ENCODE data around the gene CFAP74. TPM values are rescaled to one million over a fixed set of nuclear protein-coding genes. Genes with fewer than 3 reads are reported as not detected.

The CFAP74 gene
- total RNA-seq, 2 experiments from 2014 or later: not detected

DNA sequence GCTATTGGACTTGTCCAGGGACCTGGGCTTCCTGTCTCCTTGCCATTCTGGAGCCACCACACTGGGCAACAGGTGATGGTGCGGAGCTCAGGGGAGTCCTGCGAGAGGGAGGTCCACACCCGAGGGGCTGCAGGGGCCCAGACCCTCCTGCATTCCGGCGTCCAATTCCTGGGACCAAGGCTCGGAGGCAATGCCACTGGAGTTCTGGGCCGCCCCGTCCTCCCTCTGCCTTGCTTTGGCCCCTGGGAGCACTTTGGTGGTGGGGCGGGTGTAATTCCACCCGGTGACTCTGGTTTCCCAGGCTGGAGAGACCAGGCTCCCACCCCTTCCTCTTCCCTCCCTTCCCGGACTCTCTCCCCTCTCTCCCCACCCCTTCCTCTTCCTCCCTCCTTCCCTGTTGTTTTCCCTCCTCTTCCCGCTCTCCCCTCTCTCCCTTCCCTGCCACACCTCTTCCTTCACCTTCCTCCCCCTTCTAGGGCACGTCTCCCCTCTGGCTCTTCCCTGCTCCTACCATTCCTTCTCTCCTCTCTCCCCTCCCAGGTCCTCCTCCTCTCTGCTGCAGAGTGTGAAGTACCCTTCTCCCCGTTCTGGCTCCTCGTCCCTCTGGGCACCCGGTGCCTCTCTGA is 48.6 kb upstream of the CFAP74 start:
- H3K36me3 Mint-ChIP-seq (ENCODE audit: low read depth): peaks cover 14% of the 10 kb centered on the region
- TF ChIP-seq, protein P1, sequence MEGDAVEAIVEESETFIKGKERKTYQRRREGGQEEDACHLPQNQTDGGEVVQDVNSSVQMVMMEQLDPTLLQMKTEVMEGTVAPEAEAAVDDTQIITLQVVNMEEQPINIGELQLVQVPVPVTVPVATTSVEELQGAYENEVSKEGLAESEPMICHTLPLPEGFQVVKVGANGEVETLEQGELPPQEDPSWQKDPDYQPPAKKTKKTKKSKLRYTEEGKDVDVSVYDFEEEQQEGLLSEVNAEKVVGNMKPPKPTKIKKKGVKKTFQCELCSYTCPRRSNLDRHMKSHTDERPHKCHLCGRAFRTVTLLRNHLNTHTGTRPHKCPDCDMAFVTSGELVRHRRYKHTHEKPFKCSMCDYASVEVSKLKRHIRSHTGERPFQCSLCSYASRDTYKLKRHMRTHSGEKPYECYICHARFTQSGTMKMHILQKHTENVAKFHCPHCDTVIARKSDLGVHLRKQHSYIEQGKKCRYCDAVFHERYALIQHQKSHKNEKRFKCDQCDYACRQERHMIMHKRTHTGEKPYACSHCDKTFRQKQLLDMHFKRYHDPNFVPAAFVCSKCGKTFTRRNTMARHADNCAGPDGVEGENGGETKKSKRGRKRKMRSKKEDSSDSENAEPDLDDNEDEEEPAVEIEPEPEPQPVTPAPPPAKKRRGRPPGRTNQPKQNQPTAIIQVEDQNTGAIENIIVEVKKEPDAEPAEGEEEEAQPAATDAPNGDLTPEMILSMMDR (IDR thresholded peaks at IDR 0.05): no peak
- DNase-seq: no peak

DNA sequence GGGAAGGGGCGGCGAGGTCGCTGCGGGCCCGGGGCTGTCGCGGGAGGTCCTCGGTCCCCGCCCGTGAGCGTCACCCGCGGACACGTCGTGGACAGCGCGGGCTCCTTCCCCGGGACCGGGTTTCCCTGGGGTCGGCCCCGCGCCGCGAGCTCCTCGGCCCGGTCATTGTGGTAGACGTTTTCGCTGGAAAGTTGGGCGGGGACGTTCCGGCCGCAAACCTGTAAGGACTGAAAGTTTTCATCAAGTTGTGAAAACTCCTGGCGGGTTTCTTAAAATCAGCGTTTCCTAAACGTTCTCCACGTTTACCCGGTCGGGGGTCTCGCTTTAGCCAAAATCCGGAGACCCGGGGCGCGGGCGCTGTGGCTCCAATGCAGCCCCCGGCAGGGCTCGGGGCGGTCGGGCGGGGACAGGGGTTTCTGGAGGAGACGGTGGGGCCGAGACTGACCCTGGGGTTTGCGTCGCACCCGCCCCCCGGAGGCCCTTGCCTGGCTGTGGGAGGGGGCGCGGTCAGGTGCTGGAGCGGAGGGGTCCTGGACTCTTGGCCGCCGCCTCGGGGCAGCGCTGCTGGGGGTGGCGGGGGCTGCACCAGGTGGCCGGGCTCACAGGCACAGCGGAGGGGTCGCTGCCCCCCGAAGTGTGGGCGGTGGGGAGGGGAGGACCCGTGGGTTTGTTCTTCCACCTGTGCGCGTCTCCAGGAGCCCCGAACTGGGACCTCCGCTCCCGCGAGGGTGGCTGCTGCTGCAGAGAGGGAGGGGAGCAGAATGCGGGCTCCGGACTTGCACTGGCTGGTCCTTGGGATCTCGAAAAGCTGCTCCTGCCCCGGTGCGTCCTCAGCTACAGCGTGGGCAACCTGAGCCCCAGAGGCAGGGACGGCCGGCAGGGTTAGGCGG is 47.5 kb upstream of the CFAP74 start:
- Histone ChIP-seq H3K27ac (ENCODE audit: low read depth in 1 of 2, low read length in 2 of 2) (no peak overlapping the region), H3K4me1 (ENCODE audit: insufficient read depth, low read length) (peaks cover 31% of the 10 kb centered on the region), H3K36me3 (ENCODE audit: insufficient read depth, low read length) (peaks cover 8% of the 10 kb centered on the region), H3K27me3 (ENCODE audit: control insufficient read depth in 1 of 2, insufficient read depth in 2 of 2, low read length in 2 of 2) (peaks cover 9 to 16% of the 10 kb centered on the region in 2 experiments), H3K4me3 (ENCODE audit: low read length) (peak overlapping the region; percentile 61), H3K9me3 (ENCODE audit: control insufficient read depth in 1 of 2, insufficient read depth in 1 of 2, low read length in 2 of 2) (peaks cover 0 to 16% of the 10 kb centered on the region in 2 experiments)
- Mint-ChIP-seq H3K4me1 (ENCODE audit: low read depth) (peaks cover 16% of the 10 kb centered on the region), H3K4me3 (peak overlapping the region; percentile 84), H3K27me3 (peaks cover 10% of the 10 kb centered on the region), H3K36me3 (ENCODE audit: low read depth) (peaks cover 13% of the 10 kb centered on the region), H3K27ac (no peak overlapping the region), H3K9me3 (no peaks in the 10 kb centered on the region)
- CTCF ChIA-PET: no interaction called here
- no peak for ATAC-seq (ENCODE audit: poor library complexity)
- intact Hi-C loops (cut with DNase I, micrococcal nuclease): loop anchor here in 1 of 2 experiments (5.0 kb wide), 1 partner anchor 81 kb away; no protein-coding TSS in a partner anchor
- TF ChIP-seq, protein P1 (IDR thresholded peaks at IDR 0.05): no peak
- DNase-seq: peak in 2 of 14 experiments; percentile 12 to 45
- POLR2A ChIA-PET: interaction anchor here (0.9 kb wide), 1 partner anchor 27 kb away, joined by 3 read pairs; no protein-coding TSS in a partner anchor

More for the DNA sequence above, 48.6 kb upstream of the CFAP74 start:
- peaks cover 24% of the 10 kb centered on the region for H3K4me1 ChIP-seq (ENCODE audit: insufficient read depth, low read length)
- H3K36me3 ChIP-seq (ENCODE audit: insufficient read depth, low read length): peaks cover 14% of the 10 kb centered on the region
- no peak overlapping the region for H3K27ac ChIP-seq (ENCODE audit: low read depth in 1 of 2, low read length in 2 of 2)
- Mint-ChIP-seq H3K4me1 (ENCODE audit: low read depth) (peaks cover 16% of the 10 kb centered on the region), H3K4me3 (peak overlapping the region; percentile 85), H3K27me3 (peaks cover 10% of the 10 kb centered on the region), H3K9me3 (no peaks in the 10 kb centered on the region), H3K27ac (peak overlapping the region; percentile 44)
- ChIA-PET POLR2A (no interaction called here), CTCF (no interaction called here)
- H3K27me3 ChIP-seq (ENCODE audit: control insufficient read depth in 1 of 2, insufficient read depth in 2 of 2, low read length in 2 of 2): peaks cover under 1 to 12% of the 10 kb centered on the region in 2 experiments
- intact Hi-C loops (cut with DNase I, micrococcal nuclease): loop anchor here in 1 of 2 experiments (5.0 kb wide), 1 partner anchor 80 kb away; no protein-coding TSS in a partner anchor
- H3K4me3 ChIP-seq (ENCODE audit: low read length): no peak overlapping the region
- peaks cover 0 to 12% of the 10 kb centered on the region in 2 experiments for H3K9me3 ChIP-seq (ENCODE audit: control insufficient read depth in 1 of 2, insufficient read depth in 1 of 2, low read length in 2 of 2)
- ATAC-seq (ENCODE audit: poor library complexity): no peak

DNA sequence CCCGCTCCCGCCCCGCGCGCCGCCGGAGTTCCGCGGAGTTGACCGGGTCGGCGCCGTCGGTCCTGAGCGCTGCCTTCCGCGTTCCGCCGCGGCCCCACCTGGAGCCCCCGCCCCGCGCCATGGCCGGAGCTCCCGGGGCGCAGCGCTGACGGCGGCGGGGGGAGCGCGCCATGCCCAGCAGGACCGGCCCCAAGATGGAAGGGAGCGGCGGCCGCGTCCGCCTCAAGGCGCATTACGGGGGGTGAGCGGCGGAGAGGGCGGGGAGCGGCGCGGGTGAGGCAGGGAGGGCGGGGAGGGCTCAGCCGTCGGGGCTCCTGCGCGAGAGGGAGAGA is 46.8 kb upstream of the CFAP74 start:
- peak overlapping the region; percentile 20 for H3K4me3 Mint-ChIP-seq
- peaks cover 20% of the 10 kb centered on the region for H3K4me1 Mint-ChIP-seq (ENCODE audit: low read depth)
- H3K9me3 Mint-ChIP-seq: no peaks in the 10 kb centered on the region
- no peak overlapping the region for H3K27ac Mint-ChIP-seq
- Histone ChIP-seq H3K27ac (ENCODE audit: low read depth in 1 of 2, low read length in 2 of 2) (no peak overlapping the region), H3K9me3 (ENCODE audit: control insufficient read depth in 1 of 2, insufficient read depth in 1 of 2, low read length in 2 of 2) (peaks cover 0 to 16% of the 10 kb centered on the region in 2 experiments), H3K4me3 (ENCODE audit: low read length) (peak overlapping the region; percentile 61), H3K36me3 (ENCODE audit: insufficient read depth, low read length) (peaks cover 3% of the 10 kb centered on the region), H3K4me1 (ENCODE audit: insufficient read depth, low read length) (peaks cover 37% of the 10 kb centered on the region), H3K27me3 (ENCODE audit: control insufficient read depth in 1 of 2, insufficient read depth in 2 of 2, low read length in 2 of 2) (peaks cover 9 to 16% of the 10 kb centered on the region in 2 experiments)
- TF ChIP-seq, protein P1 (IDR thresholded peaks at IDR 0.05): no peak
- intact Hi-C loops (cut with DNase I, micrococcal nuclease): loop anchor here in 1 of 2 experiments (5.0 kb wide), 1 partner anchor 82 kb away; no protein-coding TSS in a partner anchor
- H3K27me3 Mint-ChIP-seq: peaks cover 15% of the 10 kb centered on the region
- ATAC-seq (ENCODE audit: poor library complexity) (peak; percentile 38), DNase-seq (peak in 4 of 14 experiments; percentile 19 to 78 (median 44))
- CTCF ChIA-PET: no interaction called here
- H3K36me3 Mint-ChIP-seq (ENCODE audit: low read depth): peaks cover 8% of the 10 kb centered on the region
- POLR2A ChIA-PET: interaction anchor here (0.9 kb wide), 1 partner anchor 28 kb away, joined by 3 read pairs; no protein-coding TSS in a partner anchor
